ENCODE results near the gene KIT.
"Not testable (repeated sequence)": the region's sequence is repeated elsewhere in the genome, so short reads cannot be mapped to it uniquely, and the experiment has no call there.

Gene KIT

DNA sequence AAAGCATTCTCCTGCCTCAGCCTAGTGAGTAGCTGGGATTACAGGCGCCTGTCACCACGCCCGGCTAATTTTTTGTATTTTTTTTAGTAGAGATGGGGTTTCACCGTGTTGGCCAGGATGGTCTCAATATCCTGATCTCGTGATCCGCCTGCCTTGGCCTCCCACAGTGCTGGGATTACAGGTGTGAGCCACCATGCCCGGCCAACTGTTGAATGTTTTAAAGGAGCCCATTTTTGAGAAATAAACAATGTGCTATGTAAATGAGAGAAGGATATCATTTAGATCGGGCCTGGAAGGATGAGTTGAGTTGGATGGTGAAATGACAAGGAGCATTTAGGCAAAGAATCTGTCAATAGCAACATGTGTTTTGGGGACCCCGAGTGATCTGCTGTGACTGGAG is 16.7 kb upstream of the KIT start:
- H3K9me3 ChIP-seq (ENCODE audit: control insufficient read depth, low read length); H3K4me1 ChIP-seq (ENCODE audit: control insufficient read depth, insufficient read depth, low read length, poor library complexity, severe bottlenecking); H3K4me3 ChIP-seq (ENCODE audit: insufficient read depth, low read depth, low read length, poor library complexity, severe bottlenecking); DNase-seq; H3K27ac ChIP-seq (ENCODE audit: insufficient read depth, low read length, poor library complexity, severe bottlenecking); H3K27me3 ChIP-seq (replicated peaks; ENCODE audit: control insufficient read depth, insufficient read depth, low read length, poor library complexity, severe bottlenecking); H3K36me3 ChIP-seq (ENCODE audit: control insufficient read depth, insufficient read depth, low read length): not testable (repeated sequence)

DNA sequence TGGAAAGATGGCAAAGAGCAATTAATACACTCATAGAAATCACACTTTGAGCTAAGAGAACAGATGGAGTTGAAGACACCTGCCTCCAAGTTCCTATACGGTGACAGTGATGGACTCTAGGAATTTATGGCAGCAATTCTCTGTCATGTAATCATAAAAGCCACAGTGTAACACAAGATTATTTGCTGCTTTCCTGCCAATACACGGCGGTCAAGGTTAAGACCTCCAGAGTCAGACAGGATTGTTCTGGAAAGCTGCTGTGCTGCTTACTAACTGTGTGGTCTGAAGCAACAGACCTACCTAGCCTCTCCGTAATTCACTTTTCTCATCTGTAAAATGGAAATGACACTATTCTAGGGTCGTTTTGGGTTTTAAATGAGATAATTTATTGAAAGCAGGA is 14.6 kb upstream of the KIT start:
- Histone ChIP-seq H3K4me1 (ENCODE audit: control insufficient read depth, insufficient read depth, low read length, poor library complexity, severe bottlenecking) (no peaks in the 10 kb centered on the region), H3K27ac (ENCODE audit: insufficient read depth, low read length, poor library complexity, severe bottlenecking) (no peak overlapping the region), H3K36me3 (ENCODE audit: control insufficient read depth, insufficient read depth, low read length) (no peaks in the 10 kb centered on the region), H3K27me3 (replicated peaks; ENCODE audit: control insufficient read depth, insufficient read depth, low read length, poor library complexity, severe bottlenecking) (no peaks in the 10 kb centered on the region), H3K9me3 (ENCODE audit: control insufficient read depth, low read length) (no peaks in the 10 kb centered on the region), H3K4me3 (ENCODE audit: insufficient read depth, low read depth, low read length, poor library complexity, severe bottlenecking) (no peak overlapping the region)
- no peak for DNase-seq

DNA sequence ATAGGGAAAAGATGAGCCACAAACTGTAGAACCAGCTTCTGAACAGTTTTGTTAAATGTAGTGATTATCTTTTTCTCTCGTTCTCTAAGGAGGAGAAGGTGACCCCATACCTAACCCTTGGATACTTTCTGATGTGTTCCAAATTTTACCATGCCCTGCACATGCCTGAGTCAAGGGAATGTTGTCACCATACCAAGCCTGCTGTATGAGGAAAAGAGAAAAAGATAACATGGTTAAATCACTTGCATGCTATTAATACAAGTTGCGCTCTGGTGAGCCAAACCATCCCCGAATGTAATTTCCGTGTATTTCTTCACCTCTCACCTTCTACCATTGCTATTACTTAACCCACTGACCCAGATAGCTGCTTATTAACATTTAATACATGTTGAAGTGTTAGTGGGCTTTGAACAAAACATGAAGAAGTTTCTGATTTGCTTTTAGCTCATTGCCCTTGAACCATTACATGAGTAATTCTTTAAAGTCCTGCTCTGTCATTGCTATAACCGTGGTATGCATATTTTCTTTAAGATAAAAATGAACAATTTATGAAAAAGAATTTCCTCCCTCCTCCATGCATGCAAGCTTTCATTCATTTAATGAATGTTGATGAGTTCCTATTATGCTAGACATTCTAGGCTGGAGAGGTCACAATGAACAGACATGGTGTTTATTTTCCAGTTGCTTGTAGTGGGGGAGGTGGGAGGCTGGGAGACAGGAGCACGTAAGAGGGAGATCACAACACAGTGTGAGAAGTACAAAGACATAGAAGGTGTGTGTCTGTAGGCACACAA is 13.6 kb upstream of the KIT start:
- Histone ChIP-seq H3K36me3 (ENCODE audit: control insufficient read depth, insufficient read depth, low read length) (no peaks in the 10 kb centered on the region), H3K4me1 (ENCODE audit: control insufficient read depth, insufficient read depth, low read length, poor library complexity, severe bottlenecking) (no peaks in the 10 kb centered on the region), H3K27me3 (replicated peaks; ENCODE audit: control insufficient read depth, insufficient read depth, low read length, poor library complexity, severe bottlenecking) (no peaks in the 10 kb centered on the region), H3K9me3 (ENCODE audit: control insufficient read depth, low read length) (no peaks in the 10 kb centered on the region), H3K27ac (ENCODE audit: insufficient read depth, low read length, poor library complexity, severe bottlenecking) (no peak overlapping the region), H3K4me3 (ENCODE audit: insufficient read depth, low read depth, low read length, poor library complexity, severe bottlenecking) (no peak overlapping the region)
- no peak for DNase-seq

DNA sequence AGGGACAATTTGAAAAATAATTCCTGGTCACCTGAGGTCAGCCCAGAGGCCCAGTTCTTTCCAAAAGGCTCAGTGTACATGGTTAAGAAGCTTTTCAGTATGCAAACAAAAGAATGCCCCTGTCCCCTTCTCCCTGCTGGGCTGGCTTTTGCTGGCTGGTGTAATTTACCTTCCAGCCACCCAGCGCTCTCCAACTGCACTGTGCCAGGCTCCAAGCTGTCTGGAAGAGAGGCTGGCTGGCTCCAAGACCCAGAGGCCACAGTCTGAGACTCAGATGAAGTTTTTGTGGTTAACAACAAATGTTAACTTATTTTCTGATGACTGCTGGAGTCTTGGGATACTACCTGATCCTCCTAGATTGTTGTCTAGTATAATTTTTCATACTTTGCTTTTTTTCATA is 11.9 kb upstream of the KIT start:
- no peak overlapping the region for H3K4me3 ChIP-seq (ENCODE audit: insufficient read depth, low read depth, low read length, poor library complexity, severe bottlenecking)
- H3K27me3 ChIP-seq (replicated peaks; ENCODE audit: control insufficient read depth, insufficient read depth, low read length, poor library complexity, severe bottlenecking), result no peaks in the 10 kb centered on the region
- no peaks in the 10 kb centered on the region for H3K36me3 ChIP-seq (ENCODE audit: control insufficient read depth, insufficient read depth, low read length)
- DNase-seq, result no peak
- H3K4me1 ChIP-seq (ENCODE audit: control insufficient read depth, insufficient read depth, low read length, poor library complexity, severe bottlenecking), result no peaks in the 10 kb centered on the region
- H3K9me3 ChIP-seq (ENCODE audit: control insufficient read depth, low read length), result no peaks in the 10 kb centered on the region
- H3K27ac ChIP-seq (ENCODE audit: insufficient read depth, low read length, poor library complexity, severe bottlenecking), result no peak overlapping the region

GRCh38 chr4:54647070-54647469 is 10.7 kb upstream of the KIT start:
- DNase-seq, result no peak
- H3K4me3 ChIP-seq (ENCODE audit: insufficient read depth, low read depth, low read length, poor library complexity, severe bottlenecking), result no peak overlapping the region
- no peak overlapping the region for H3K27ac ChIP-seq (ENCODE audit: insufficient read depth, low read length, poor library complexity, severe bottlenecking)

DNA sequence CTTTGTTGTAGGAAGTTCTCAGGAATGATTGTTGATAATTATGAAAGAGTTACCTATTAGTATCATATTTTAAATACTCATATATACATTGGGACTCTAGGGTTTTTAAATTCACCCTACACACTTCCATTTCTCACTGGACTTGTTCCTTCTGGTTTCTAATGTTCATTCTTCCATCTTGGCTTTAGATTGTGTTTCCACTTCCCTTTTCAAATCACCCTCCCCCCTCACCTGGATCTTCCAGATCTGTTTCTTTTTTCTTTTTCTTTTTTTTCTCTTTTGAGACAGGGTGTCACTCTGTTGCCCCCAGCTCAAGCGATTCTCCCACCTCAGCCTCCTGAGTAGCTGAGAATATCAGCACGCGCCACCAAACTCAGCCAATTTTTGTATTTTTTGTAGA is 6.7 kb upstream of the KIT start:
- H3K36me3 ChIP-seq (ENCODE audit: control insufficient read depth, insufficient read depth, low read length), result no peaks in the 10 kb centered on the region
- H3K27me3 ChIP-seq (replicated peaks; ENCODE audit: control insufficient read depth, insufficient read depth, low read length, poor library complexity, severe bottlenecking), result no peaks in the 10 kb centered on the region
- no peaks in the 10 kb centered on the region for H3K4me1 ChIP-seq (ENCODE audit: control insufficient read depth, insufficient read depth, low read length, poor library complexity, severe bottlenecking)
- H3K9me3 ChIP-seq (ENCODE audit: control insufficient read depth, low read length), result no peaks in the 10 kb centered on the region
- DNase-seq, result no peak
- H3K4me3 ChIP-seq (ENCODE audit: insufficient read depth, low read depth, low read length, poor library complexity, severe bottlenecking), result no peak overlapping the region
- H3K27ac ChIP-seq (ENCODE audit: insufficient read depth, low read length, poor library complexity, severe bottlenecking), result no peak overlapping the region

More at GRCh38 chr4:54647070-54647469, 10.7 kb upstream of the KIT start:
- Histone ChIP-seq H3K4me1 (ENCODE audit: control insufficient read depth, insufficient read depth, low read length, poor library complexity, severe bottlenecking) (no peaks in the 10 kb centered on the region), H3K9me3 (ENCODE audit: control insufficient read depth, low read length) (no peaks in the 10 kb centered on the region), H3K27me3 (replicated peaks; ENCODE audit: control insufficient read depth, insufficient read depth, low read length, poor library complexity, severe bottlenecking) (no peaks in the 10 kb centered on the region), H3K36me3 (ENCODE audit: control insufficient read depth, insufficient read depth, low read length) (no peaks in the 10 kb centered on the region)

GRCh38 chr4:54654753-54655152 is 3.0 kb upstream of the KIT start:
- H3K27ac ChIP-seq (ENCODE audit: insufficient read depth, low read length, poor library complexity, severe bottlenecking), result no peak overlapping the region
- H3K27me3 ChIP-seq (replicated peaks; ENCODE audit: control insufficient read depth, insufficient read depth, low read length, poor library complexity, severe bottlenecking), result peaks cover 12% of the 10 kb centered on the region
- no peaks in the 10 kb centered on the region for H3K9me3 ChIP-seq (ENCODE audit: control insufficient read depth, low read length)
- H3K4me1 ChIP-seq (ENCODE audit: control insufficient read depth, insufficient read depth, low read length, poor library complexity, severe bottlenecking), result no peaks in the 10 kb centered on the region
- no peak overlapping the region for H3K4me3 ChIP-seq (ENCODE audit: insufficient read depth, low read depth, low read length, poor library complexity, severe bottlenecking)
- H3K36me3 ChIP-seq (ENCODE audit: control insufficient read depth, insufficient read depth, low read length), result no peaks in the 10 kb centered on the region
- DNase-seq, result no peak

DNA sequence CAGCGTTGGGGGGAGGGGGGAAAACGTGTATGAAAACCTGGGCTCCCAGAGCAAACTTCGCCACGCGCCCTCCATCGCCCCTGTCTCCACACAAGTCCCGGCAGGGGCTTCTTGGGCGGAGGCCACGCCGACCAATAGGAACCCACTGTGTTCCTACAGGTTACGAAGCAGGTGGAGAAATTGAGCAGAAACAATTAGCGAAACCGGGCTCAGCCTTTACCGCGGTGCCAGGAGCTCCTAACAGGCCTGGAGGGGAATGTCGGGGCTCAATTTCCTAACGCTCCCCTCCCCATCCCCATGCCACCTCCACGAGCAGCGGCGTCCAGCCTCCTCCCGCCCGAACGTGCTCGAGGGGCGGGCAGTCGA is 589 bp upstream of the KIT start:
- peaks cover 12% of the 10 kb centered on the region for H3K27me3 ChIP-seq (replicated peaks; ENCODE audit: control insufficient read depth, insufficient read depth, low read length, poor library complexity, severe bottlenecking)
- no peak for DNase-seq
- H3K36me3 ChIP-seq (ENCODE audit: control insufficient read depth, insufficient read depth, low read length), result no peaks in the 10 kb centered on the region
- H3K4me1 ChIP-seq (ENCODE audit: control insufficient read depth, insufficient read depth, low read length, poor library complexity, severe bottlenecking), result no peaks in the 10 kb centered on the region
- H3K27ac ChIP-seq (ENCODE audit: insufficient read depth, low read length, poor library complexity, severe bottlenecking), result no peak overlapping the region
- H3K9me3 ChIP-seq (ENCODE audit: control insufficient read depth, low read length), result no peaks in the 10 kb centered on the region
- H3K4me3 ChIP-seq (ENCODE audit: insufficient read depth, low read depth, low read length, poor library complexity, severe bottlenecking), result peak overlapping the region; percentile 54

DNA sequence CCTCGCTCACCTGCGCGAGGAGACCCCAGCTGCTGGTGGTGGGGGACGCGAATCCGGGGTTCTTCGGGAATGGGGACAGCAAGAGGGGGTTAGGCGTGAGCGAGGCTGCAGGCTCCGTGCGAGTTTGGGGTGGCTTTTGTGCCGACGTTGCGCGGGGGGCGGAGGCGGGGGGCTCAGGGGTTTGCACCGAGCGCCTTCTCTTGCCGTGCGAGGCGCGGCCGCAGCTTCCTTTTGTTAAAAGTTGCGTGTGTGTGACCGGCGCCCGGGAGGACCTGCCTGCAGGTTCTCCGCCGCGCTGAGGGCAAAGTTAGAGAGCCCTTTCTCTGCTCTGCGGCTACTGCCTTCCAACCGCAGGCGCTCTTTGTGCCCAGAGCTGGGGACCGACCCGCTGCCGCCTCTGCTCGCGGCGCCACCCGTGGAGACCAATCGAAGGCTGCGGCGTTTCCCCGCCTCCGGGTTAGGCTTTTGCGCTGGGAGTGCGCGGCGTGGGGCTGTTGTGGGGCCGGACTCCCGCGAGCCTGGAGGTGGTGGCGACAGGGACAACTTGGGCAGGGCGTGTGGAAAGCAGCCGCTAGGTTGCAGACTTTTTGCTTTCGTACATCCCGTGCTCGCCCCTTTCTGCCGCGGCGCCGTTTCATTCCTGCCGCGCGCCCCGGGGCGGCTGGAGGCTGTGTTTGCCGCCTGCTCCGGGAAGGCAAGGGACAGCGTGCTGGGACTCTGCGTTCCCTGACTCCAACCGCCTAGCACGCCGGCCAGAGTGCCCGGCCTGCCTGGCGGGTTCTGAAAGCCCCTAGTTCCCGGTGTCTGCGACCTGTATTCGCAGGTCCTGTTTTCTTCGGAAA is 716 bp downstream of the KIT start:
- Histone ChIP-seq H3K27me3 (replicated peaks; ENCODE audit: control insufficient read depth, insufficient read depth, low read length, poor library complexity, severe bottlenecking) (peaks cover 12% of the 10 kb centered on the region), H3K4me3 (ENCODE audit: insufficient read depth, low read depth, low read length, poor library complexity, severe bottlenecking) (peak overlapping the region; percentile 54), H3K4me1 (ENCODE audit: control insufficient read depth, insufficient read depth, low read length, poor library complexity, severe bottlenecking) (no peaks in the 10 kb centered on the region), H3K27ac (ENCODE audit: insufficient read depth, low read length, poor library complexity, severe bottlenecking) (no peak overlapping the region), H3K9me3 (ENCODE audit: control insufficient read depth, low read length) (no peaks in the 10 kb centered on the region), H3K36me3 (ENCODE audit: control insufficient read depth, insufficient read depth, low read length) (no peaks in the 10 kb centered on the region)
- DNase-seq, result peak in 1 of 3 donors; percentile 1

- peak overlapping the region; percentile 54 for H3K4me3 ChIP-seq (ENCODE audit: insufficient read depth, low read depth, low read length, poor library complexity, severe bottlenecking)
- H3K27me3 ChIP-seq (replicated peaks; ENCODE audit: control insufficient read depth, insufficient read depth, low read length, poor library complexity, severe bottlenecking), result peaks cover 12% of the 10 kb centered on the region
- H3K36me3 ChIP-seq (ENCODE audit: control insufficient read depth, insufficient read depth, low read length), result no peaks in the 10 kb centered on the region
- no peaks in the 10 kb centered on the region for H3K4me1 ChIP-seq (ENCODE audit: control insufficient read depth, insufficient read depth, low read length, poor library complexity, severe bottlenecking)
- H3K9me3 ChIP-seq (ENCODE audit: control insufficient read depth, low read length), result no peaks in the 10 kb centered on the region
- H3K27ac ChIP-seq (ENCODE audit: insufficient read depth, low read length, poor library complexity, severe bottlenecking), result no peak overlapping the region
- DNase-seq, result no peak
Measured at GRCh38 chr4:54659313-54659712, 1.6 kb downstream of the KIT start.
